ENCODE measurements around the gene IGFBP1. TPM values are rescaled to one million over a fixed set of nuclear protein-coding genes. Genes with fewer than 3 reads are reported as not detected.

The IGFBP1 gene
- total and polyA plus RNA-seq, 2 of the 13 experiments (the other 11 are each of a cell fraction or from before 2014, with no cell fraction given) = 5.4 to 885 TPM

- TF ChIP-seq, protein P1, sequence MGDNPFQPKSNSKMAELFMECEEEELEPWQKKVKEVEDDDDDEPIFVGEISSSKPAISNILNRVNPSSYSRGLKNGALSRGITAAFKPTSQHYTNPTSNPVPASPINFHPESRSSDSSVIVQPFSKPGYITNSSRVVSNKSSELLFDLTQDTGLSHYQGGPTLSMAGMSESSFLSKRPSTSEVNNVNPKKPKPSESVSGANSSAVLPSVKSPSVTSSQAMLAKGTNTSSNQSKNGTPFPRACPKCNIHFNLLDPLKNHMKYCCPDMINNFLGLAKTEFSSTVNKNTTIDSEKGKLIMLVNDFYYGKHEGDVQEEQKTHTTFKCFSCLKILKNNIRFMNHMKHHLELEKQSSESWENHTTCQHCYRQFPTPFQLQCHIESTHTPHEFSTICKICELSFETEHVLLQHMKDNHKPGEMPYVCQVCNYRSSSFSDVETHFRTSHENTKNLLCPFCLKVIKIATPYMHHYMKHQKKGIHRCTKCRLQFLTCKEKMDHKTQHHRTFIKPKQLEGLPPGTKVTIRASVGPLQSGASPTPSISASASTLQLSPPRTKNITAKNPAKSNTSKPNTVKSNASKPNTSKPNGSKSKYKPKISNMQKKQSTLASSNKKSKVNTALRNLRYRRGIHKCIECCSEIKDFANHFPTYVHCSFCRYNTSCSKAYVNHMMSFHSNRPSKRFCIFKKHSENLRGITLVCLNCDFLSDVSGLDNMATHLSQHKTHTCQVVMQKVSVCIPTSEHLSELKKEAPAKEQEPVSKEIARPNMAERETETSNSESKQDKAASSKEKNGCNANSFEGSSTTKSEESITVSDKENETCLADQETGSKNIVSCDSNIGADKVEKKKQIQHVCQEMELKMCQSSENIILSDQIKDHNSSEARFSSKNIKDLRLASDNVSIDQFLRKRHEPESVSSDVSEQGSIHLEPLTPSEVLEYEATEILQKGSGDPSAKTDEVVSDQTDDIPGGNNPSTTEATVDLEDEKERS (CRISPR knock-in tag; IDR thresholded peaks at IDR 0.05) = peak; percentile 45; the same call in 1 of the 2 replicates
- TF ChIP-seq, protein P2, sequence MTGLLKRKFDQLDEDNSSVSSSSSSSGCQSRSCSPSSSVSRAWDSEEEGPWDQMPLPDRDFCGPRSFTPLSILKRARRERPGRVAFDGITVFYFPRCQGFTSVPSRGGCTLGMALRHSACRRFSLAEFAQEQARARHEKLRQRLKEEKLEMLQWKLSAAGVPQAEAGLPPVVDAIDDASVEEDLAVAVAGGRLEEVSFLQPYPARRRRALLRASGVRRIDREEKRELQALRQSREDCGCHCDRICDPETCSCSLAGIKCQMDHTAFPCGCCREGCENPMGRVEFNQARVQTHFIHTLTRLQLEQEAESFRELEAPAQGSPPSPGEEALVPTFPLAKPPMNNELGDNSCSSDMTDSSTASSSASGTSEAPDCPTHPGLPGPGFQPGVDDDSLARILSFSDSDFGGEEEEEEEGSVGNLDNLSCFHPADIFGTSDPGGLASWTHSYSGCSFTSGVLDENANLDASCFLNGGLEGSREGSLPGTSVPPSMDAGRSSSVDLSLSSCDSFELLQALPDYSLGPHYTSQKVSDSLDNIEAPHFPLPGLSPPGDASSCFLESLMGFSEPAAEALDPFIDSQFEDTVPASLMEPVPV (CRISPR knock-in tag; IDR thresholded peaks at IDR 0.05) = 0 out of 2 replicates have a peak, but pooled peaks have one; percentile 59
- TF ChIP-seq ATF5 (CRISPR knock-in tag; IDR thresholded peaks at IDR 0.05; ENCODE audit: low read depth) (peak; percentile 63; the same call in 1 of the 2 replicates), MAZ (IDR thresholded peaks at IDR 0.05; ENCODE audit: borderline replicate concordance, low read depth, low read length) (no peak), MAZ (CRISPR knock-in tag; IDR thresholded peaks at IDR 0.05; ENCODE audit: low read depth) (peak; percentile 10), HOXD1 (CRISPR knock-in tag; IDR thresholded peaks at IDR 0.05) (peak; percentile 38; the same call in 1 of the 2 replicates), MEIS2 (CRISPR knock-in tag; IDR thresholded peaks at IDR 0.05) (0 out of 2 replicates have a peak, but pooled peaks have one; percentile 11), THAP8 (CRISPR knock-in tag; IDR thresholded peaks at IDR 0.05; ENCODE audit: borderline replicate concordance) (no peak), ZNF652 (CRISPR knock-in tag; IDR thresholded peaks at IDR 0.05; ENCODE audit: borderline replicate concordance, low read depth) (0 out of 2 replicates have a peak, but pooled peaks have one; percentile 2), ZNF609 (CRISPR knock-in tag; IDR thresholded peaks at IDR 0.05; ENCODE audit: borderline replicate concordance) (no peak), SSRP1 (CRISPR knock-in tag; IDR thresholded peaks at IDR 0.05) (peak; percentile 100), PHF5A (CRISPR knock-in tag; IDR thresholded peaks at IDR 0.05; ENCODE audit: low read depth, unreplicated experiment) (peak; percentile 67), ZNF891 (CRISPR knock-in tag; IDR thresholded peaks at IDR 0.05) (no peak), JUND (CRISPR knock-in tag; IDR thresholded peaks at IDR 0.05) (peak; percentile 55; the same call in 1 of the 2 replicates)
- TF ChIP-seq, protein P3, sequence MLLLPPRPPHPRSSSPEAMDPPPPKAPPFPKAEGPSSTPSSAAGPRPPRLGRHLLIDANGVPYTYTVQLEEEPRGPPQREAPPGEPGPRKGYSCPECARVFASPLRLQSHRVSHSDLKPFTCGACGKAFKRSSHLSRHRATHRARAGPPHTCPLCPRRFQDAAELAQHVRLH (CRISPR knock-in tag; IDR thresholded peaks at IDR 0.05; ENCODE audit: borderline replicate concordance, low read depth) = no peak; the same call in 1 of the 2 replicates
Measured at GRCh38 chr7:45889367-45890067, 1.2 kb downstream of the IGFBP1 start (continued).

All from HepG2 (cell line).